Activated T-cell treated with anti-CD3 and anti-CD28 coated beads for 4 hours (primary cell): ENCODE results near the gene AOPEP.
"Not testable (repeated sequence)": the region's sequence is repeated elsewhere in the genome, so short reads cannot be mapped to it uniquely, and the experiment has no call there.

Source experiments
- DNase-seq: peaks from one replicate; pipeline ENCODE4 v3.0.0-alpha.2; 2020

AOPEP gene

GRCh38 chr9:94945197-94946144, 219.0 kb downstream of the AOPEP start:
- DNase-seq, result no peak

GRCh38 chr9:94946256-94946655, 219.8 kb downstream of the AOPEP start:
- DNase-seq, result no peak

GRCh38 chr9:94948567-94949235, 222.2 kb downstream of the AOPEP start:
- no peak for DNase-seq

GRCh38 chr9:94949370-94949769, 222.9 kb downstream of the AOPEP start:
- DNase-seq, result no peak

GRCh38 chr9:94950040-94950578, 223.6 kb downstream of the AOPEP start:
- no peak for DNase-seq

- no peak for DNase-seq
Measured at GRCh38 chr9:94950579-94951323, 224.3 kb downstream of the AOPEP start.

GRCh38 chr9:94951324-94952135, 225.0 kb downstream of the AOPEP start:
- DNase-seq, result no peak

GRCh38 chr9:94952565-94953373, 226.3 kb downstream of the AOPEP start:
- DNase-seq, result no peak

- DNase-seq, result no peak
Measured at GRCh38 chr9:94956731-94957130, 230.2 kb downstream of the AOPEP start.

- DNase-seq, result no peak
Measured at GRCh38 chr9:94960964-94961363, 234.5 kb downstream of the AOPEP start.

- DNase-seq, result no peak
Measured at GRCh38 chr9:94961870-94962269, 235.4 kb downstream of the AOPEP start.

- not testable (repeated sequence) for DNase-seq
Measured at GRCh38 chr9:94965631-94966030, 239.1 kb downstream of the AOPEP start.

GRCh38 chr9:94966046-94966445, 239.5 kb downstream of the AOPEP start:
- DNase-seq, result not testable (repeated sequence)

GRCh38 chr9:94967482-94967881, 241.0 kb downstream of the AOPEP start:
- DNase-seq, result no peak

- no peak for DNase-seq
Measured at GRCh38 chr9:94971378-94972131, 245.1 kb downstream of the AOPEP start.

GRCh38 chr9:94973451-94973941, 247.0 kb downstream of the AOPEP start:
- DNase-seq, result no peak

GRCh38 chr9:94974154-94974879, 247.8 kb downstream of the AOPEP start:
- no peak for DNase-seq

- DNase-seq, result no peak
Measured at GRCh38 chr9:94975480-94975879, 249.0 kb downstream of the AOPEP start.

GRCh38 chr9:94976077-94976476, 249.6 kb downstream of the AOPEP start:
- no peak for DNase-seq

- no peak for DNase-seq
Measured at GRCh38 chr9:94977416-94977815, 250.9 kb downstream of the AOPEP start.
